HEK293 (cell line): Measurements from ENCODE around the gene GIMAP5.

ENCODE experiments used
- CTCF ChIA-PET: fragments of 350-600 bp; formaldehyde crosslinking; extraction: SDS; loops from one replicate; lab custom pipeline; 2021; ENCODE audit warnings: antibody characterized with exemption; lab: Yijun Ruan, JAX
- POLR2A ChIA-PET: fragments of 300-600 bp; formaldehyde crosslinking; extraction: SDS; loops from one replicate; lab custom pipeline; 2020; ENCODE audit warnings: antibody characterized with exemption, inconsistent platforms; lab: Yijun Ruan, JAX
- H3K27ac ChIP-seq: fragments of 200-500 bp; sonication (Bioruptor generic); 2 replicates; pipeline ENCODE4 v1.5.1; 2014; ENCODE audit warnings: low read depth, low read length, control low read depth, inconsistent platforms; ENCODE audit errors: extremely low read depth
- H3K36me3 ChIP-seq, 2 experiments: fragments of 200-500 bp in 1 of 2; sonication (Bioruptor generic) in 1 of 2; 1 replicate in 1 of 2; 2 replicates in 1 of 2; pipeline ENCODE4 v1.5.1; 2014 to 2017; ENCODE audit warnings: inconsistent platforms in 2 of 2, low read length in 2 of 2; ENCODE audit not compliant: control insufficient read depth in 2 of 2, insufficient read depth in 1 of 2
- H3K4me1 ChIP-seq: fragments of 200-500 bp; sonication (Bioruptor generic); 2 replicates; pipeline ENCODE4 v1.5.1; 2014; ENCODE audit warnings: mild to moderate bottlenecking, low read length, inconsistent platforms; ENCODE audit not compliant: control insufficient read depth, insufficient read depth
- H3K4me3 ChIP-seq: 2 replicates; pipeline ENCODE4 v1.5.1; 2011; ENCODE audit warnings: low read depth, mild to moderate bottlenecking, control low read depth, low read length, moderate library complexity
- H3K9me3 ChIP-seq: fragments of 200-500 bp; sonication (Bioruptor generic); 2 replicates; pipeline ENCODE4 v1.5.1; 2014; ENCODE audit warnings: low read depth, low read length, inconsistent platforms; ENCODE audit not compliant: control insufficient read depth, insufficient read depth
- GLI2 ChIP-seq: fragments of 450-650 bp; formaldehyde crosslinking; IDR thresholded peaks from 2 replicates; pipeline ENCODE4; 2017; ENCODE audit warnings: missing biosample characterization, missing genetic modification characterization, low read depth, borderline replicate concordance
- GLIS1 ChIP-seq: fragments of 450-650 bp; formaldehyde crosslinking; IDR thresholded peaks from 2 replicates; pipeline ENCODE4 v1.5.1; 2016; ENCODE audit warnings: missing biosample characterization, missing genetic modification characterization
- KLF10 ChIP-seq: fragments of 450-650 bp; IDR thresholded peaks from 2 replicates; pipeline ENCODE4 v1.5.1; 2018; ENCODE audit warnings: missing biosample characterization, mild to moderate bottlenecking, missing genetic modification characterization
- TCF7L2 ChIP-seq: IDR thresholded peaks from 2 replicates; pipeline ENCODE4 v1.6.1; 2011; ENCODE audit warnings: low read depth, mild to moderate bottlenecking, inconsistent platforms, low read length, moderate library complexity, borderline replicate concordance
- ZBTB1 ChIP-seq: fragments of 450-650 bp; formaldehyde crosslinking; IDR thresholded peaks from 2 replicates; pipeline ENCODE4 v1.5.1; 2016; ENCODE audit warnings: missing biosample characterization, missing genetic modification characterization
- ZFHX2 ChIP-seq: fragments of 450-650 bp; formaldehyde crosslinking; conservative IDR thresholded peaks from 2 replicates; pipeline ENCODE4 v1.5.1; 2016; ENCODE audit warnings: missing biosample characterization, missing genetic modification characterization
- ZIC2 ChIP-seq: fragments of 450-650 bp; formaldehyde crosslinking; IDR thresholded peaks from 2 replicates; pipeline ENCODE4 v1.5.1; 2016; ENCODE audit warnings: missing biosample characterization, missing genetic modification characterization
- ZNF121 ChIP-seq: fragments of 450-650 bp; formaldehyde crosslinking; IDR thresholded peaks from 2 replicates; pipeline ENCODE4 v1.5.1; 2016; ENCODE audit warnings: missing biosample characterization, missing genetic modification characterization
- ZNF24 ChIP-seq: fragments of 450-650 bp; formaldehyde crosslinking; IDR thresholded peaks from 2 replicates; pipeline ENCODE4 v1.5.1; 2016; ENCODE audit warnings: missing biosample characterization, missing genetic modification characterization
- ZNF529 ChIP-seq: fragments of 450-650 bp; formaldehyde crosslinking; IDR thresholded peaks from 2 replicates; pipeline ENCODE4 v1.5.1; 2017; ENCODE audit warnings: missing genetic modification characterization, missing biosample characterization; ENCODE audit not compliant: insufficient replicate concordance
- ZNF558 ChIP-seq: fragments of 450-650 bp; formaldehyde crosslinking; IDR thresholded peaks from 2 replicates; pipeline ENCODE4 v1.5.1; 2016; ENCODE audit warnings: missing biosample characterization, missing genetic modification characterization
- ZNF777 ChIP-seq: fragments of 450-650 bp; formaldehyde crosslinking; IDR thresholded peaks from 2 replicates; pipeline ENCODE4 v1.5.1; 2017; ENCODE audit warnings: missing biosample characterization, missing genetic modification characterization, borderline replicate concordance
- ZSCAN23 ChIP-seq: fragments of 450-650 bp; formaldehyde crosslinking; IDR thresholded peaks from 2 replicates; pipeline ENCODE4 v1.5.1; 2016; ENCODE audit warnings: missing biosample characterization, missing genetic modification characterization
- TF ChIP-seq, protein P1 (sequence below): fragments of 450-650 bp; formaldehyde crosslinking; IDR thresholded peaks from 2 replicates; pipeline ENCODE4 v1.5.1; 2016; ENCODE audit warnings: missing biosample characterization, missing genetic modification characterization
- TF ChIP-seq, protein P2 (sequence below): fragments of 450-650 bp; formaldehyde crosslinking; IDR thresholded peaks from 2 replicates; pipeline ENCODE4 v1.5.1; 2016; ENCODE audit warnings: missing biosample characterization, missing genetic modification characterization
- TF ChIP-seq, protein P3 (sequence below): fragments of 450-650 bp; IDR thresholded peaks from 2 replicates; pipeline ENCODE4 v1.5.1; 2018; ENCODE audit warnings: missing biosample characterization, missing genetic modification characterization
- TF ChIP-seq, protein P4 (sequence below): fragments of 450-650 bp; formaldehyde crosslinking; IDR thresholded peaks from 2 replicates; pipeline ENCODE4 v1.5.1; 2016; ENCODE audit warnings: missing biosample characterization, missing genetic modification characterization

GIMAP5 gene

DNA sequence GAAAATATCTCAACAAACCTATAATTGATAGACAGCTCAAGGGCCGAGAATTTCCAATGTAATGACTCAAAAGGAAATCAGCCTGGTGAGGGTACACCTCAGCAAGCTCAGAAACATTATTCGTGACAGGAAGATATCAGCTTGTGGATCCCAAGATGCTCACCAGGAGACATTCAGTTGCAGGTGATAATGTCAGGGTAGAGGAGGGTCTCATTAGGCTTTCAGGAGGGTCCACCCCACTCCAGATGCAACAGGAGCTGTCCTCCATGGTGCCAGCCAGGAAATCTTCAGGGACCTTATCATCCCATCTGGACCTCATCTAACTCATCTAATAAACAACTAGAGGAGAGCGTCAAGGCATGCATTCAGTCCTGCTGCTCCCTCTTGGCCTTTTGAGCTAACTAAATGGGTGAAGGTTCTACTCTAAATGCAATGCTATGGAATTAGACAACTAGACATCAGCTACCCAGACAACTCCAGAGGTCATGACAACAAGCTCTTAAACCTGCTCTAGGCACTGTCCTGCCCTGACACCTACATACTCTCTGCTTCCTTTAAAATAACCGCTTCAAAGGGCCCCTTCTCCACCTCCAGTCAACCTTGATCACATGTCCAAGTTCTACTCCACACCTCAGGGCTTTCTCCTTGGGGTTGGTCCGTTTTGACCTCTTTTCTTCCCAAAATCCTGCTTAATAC lies 4.3 kb upstream of the GIMAP5 start (continued):
- TF ChIP-seq, protein P1, sequence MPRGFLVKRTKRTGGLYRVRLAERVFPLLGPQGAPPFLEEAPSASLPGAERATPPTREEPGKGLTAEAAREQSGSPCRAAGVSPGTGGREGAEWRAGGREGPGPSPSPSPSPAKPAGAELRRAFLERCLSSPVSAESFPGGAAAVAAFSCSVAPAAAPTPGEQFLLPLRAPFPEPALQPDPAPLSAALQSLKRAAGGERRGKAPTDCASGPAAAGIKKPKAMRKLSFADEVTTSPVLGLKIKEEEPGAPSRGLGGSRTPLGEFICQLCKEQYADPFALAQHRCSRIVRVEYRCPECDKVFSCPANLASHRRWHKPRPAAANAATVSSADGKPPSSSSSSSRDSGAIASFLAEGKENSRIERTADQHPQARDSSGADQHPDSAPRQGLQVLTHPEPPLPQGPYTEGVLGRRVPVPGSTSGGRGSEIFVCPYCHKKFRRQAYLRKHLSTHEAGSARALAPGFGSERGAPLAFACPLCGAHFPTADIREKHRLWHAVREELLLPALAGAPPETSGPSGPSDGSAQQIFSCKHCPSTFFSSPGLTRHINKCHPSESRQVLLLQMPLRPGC (tag by site-specific recombination), result no peak
- TF ChIP-seq, protein P2, sequence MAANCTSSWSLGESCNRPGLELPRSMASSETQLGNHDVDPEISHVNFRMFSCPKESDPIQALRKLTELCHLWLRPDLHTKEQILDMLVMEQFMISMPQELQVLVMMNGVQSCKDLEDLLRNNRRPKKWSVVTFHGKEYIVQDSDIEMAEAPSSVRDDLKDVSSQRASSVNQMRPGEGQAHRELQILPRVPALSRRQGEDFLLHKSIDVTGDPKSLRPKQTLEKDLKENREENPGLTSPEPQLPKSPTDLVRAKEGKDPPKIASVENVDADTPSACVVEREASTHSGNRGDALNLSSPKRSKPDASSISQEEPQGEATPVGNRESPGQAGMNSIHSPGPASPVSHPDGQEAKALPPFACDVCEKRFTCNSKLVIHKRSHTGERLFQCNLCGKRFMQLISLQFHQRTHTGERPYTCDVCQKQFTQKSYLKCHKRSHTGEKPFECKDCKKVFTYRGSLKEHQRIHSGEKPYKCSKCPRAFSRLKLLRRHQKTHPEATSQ (tag by site-specific recombination), result no peak
- TF ChIP-seq ZNF24 (tag by site-specific recombination) (no peak), ZNF529 (tag by site-specific recombination) (no peak), GLI2 (no peak), ZFHX2 (no peak), TCF7L2 (no peak), ZNF777 (tag by site-specific recombination) (no peak)
- TF ChIP-seq, protein P3, sequence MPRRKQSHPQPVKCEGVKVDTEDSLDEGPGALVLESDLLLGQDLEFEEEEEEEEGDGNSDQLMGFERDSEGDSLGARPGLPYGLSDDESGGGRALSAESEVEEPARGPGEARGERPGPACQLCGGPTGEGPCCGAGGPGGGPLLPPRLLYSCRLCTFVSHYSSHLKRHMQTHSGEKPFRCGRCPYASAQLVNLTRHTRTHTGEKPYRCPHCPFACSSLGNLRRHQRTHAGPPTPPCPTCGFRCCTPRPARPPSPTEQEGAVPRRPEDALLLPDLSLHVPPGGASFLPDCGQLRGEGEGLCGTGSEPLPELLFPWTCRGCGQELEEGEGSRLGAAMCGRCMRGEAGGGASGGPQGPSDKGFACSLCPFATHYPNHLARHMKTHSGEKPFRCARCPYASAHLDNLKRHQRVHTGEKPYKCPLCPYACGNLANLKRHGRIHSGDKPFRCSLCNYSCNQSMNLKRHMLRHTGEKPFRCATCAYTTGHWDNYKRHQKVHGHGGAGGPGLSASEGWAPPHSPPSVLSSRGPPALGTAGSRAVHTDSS (tag by site-specific recombination), result no peak
- TF ChIP-seq, all 188 proteins: peak for 0

DNA sequence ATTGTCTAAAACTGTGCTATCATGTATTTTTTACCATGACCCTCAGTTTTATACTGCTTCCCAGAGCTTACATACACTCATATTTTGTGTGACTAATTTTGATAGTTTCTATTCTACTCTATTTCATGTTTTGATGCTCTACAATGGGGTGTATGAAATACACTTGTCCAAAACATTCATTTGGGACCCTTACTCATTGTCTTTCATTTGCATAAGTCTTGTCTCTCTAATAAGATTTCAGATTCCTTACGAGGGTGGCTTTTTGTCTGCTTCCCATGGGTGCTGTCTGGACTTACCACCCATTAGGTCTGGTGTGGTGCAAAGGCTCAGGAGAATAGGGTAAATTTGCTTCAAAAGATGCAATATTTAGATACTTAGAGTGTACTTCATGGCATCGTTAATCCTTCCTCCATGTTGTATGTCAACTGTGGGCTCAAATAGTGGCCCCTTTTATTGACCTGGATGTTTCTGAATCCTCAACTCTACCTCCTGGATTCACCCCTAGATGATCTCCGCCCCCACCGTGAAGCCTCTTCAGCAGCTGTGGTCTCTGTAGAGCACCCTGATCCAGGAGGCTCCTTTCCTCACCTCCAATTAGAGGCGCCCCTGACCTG lies 3.6 kb upstream of the GIMAP5 start:
- ChIA-PET CTCF (no interaction called here), POLR2A (no interaction called here)
- no peak for TF ChIP-seq GLIS1 (tag by site-specific recombination)
- TF ChIP-seq, protein P4, sequence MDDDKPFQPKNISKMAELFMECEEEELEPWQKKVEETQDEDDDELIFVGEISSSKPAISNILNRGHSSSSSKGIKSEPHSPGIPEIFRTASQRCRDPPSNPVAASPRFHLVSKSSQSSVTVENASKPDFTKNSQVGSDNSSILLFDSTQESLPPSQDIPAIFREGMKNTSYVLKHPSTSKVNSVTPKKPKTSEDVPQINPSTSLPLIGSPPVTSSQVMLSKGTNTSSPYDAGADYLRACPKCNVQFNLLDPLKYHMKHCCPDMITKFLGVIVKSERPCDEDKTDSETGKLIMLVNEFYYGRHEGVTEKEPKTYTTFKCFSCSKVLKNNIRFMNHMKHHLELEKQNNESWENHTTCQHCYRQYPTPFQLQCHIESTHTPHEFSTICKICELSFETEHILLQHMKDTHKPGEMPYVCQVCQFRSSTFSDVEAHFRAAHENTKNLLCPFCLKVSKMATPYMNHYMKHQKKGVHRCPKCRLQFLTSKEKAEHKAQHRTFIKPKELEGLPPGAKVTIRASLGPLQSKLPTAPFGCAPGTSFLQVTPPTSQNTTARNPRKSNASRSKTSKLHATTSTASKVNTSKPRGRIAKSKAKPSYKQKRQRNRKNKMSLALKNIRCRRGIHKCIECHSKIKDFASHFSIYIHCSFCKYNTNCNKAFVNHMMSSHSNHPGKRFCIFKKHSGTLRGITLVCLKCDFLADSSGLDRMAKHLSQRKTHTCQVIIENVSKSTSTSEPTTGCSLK (tag by site-specific recombination), result no peak
- TF ChIP-seq ZSCAN23 (tag by site-specific recombination), result no peak
- TF ChIP-seq ZIC2 (tag by site-specific recombination), result no peak
- TF ChIP-seq KLF10 (tag by site-specific recombination), result no peak
- TF ChIP-seq ZNF24 (tag by site-specific recombination), result no peak
- no peak for TF ChIP-seq ZBTB1
- TF ChIP-seq ZNF121 (tag by site-specific recombination), result no peak
- TF ChIP-seq ZNF529 (tag by site-specific recombination), result no peak
- no peak for TF ChIP-seq ZNF558 (tag by site-specific recombination)
- Histone ChIP-seq H3K4me3 (no peak overlapping the region), H3K36me3 (no peaks in the 10 kb centered on the region), H3K9me3 (no peaks in the 10 kb centered on the region), H3K4me1 (no peaks in the 10 kb centered on the region), H3K27ac (no peak overlapping the region)
